Right renal pelvis (tissue), 4 donors: Measurements from ENCODE around the gene SMR3B. TPM values are rescaled to one million over a fixed set of nuclear protein-coding genes. Genes with fewer than 3 reads are reported as not detected.

Source experiments
- DNase-seq, 4 donors: peaks; one replicate each; pipeline ENCODE4 v3.0.0-alpha.2; 2013; ENCODE audit warnings: low read depth in 4 of 4, low spot score in 3 of 4, missing footprints in 1 of 4
- polyA plus RNA-seq, 4 donors: library from polyadenylated mRNA; unstranded; fragments of 120-200 nt; gene quantifications; one replicate each; pipeline ENCODE4 v1.2.1, GENCODE V29; 2013; ENCODE audit not compliant: insufficient read length in 4 of 4

Gene SMR3B
- not detected for polyA plus RNA-seq

- DNase-seq, result no peak
Observed at GRCh38 chr4:70382691-70383181, at the start of gene SMR3B. TSS of gene SMR3B (plus strand) at chr4:70383131. CDS start at chr4:70384511, 1,380 bp downstream.

GRCh38 chr4:70334681-70335080 lies 48.2 kb upstream of the SMR3B start, which contains the start of gene CABS1:
TSS of gene CABS1 (plus strand) at chr4:70334981. CDS start at chr4:70335040, 59 bp downstream.
- DNase-seq, result no peak

- DNase-seq, result no peak
Observed at GRCh38 chr4:70336043-70336442, 46.9 kb upstream of the SMR3B start.

GRCh38 chr4:70337886-70338420 lies 45.0 kb upstream of the SMR3B start:
- no peak for DNase-seq

GRCh38 chr4:70356185-70356584 lies 26.7 kb upstream of the SMR3B start:
- no peak for DNase-seq

DNA sequence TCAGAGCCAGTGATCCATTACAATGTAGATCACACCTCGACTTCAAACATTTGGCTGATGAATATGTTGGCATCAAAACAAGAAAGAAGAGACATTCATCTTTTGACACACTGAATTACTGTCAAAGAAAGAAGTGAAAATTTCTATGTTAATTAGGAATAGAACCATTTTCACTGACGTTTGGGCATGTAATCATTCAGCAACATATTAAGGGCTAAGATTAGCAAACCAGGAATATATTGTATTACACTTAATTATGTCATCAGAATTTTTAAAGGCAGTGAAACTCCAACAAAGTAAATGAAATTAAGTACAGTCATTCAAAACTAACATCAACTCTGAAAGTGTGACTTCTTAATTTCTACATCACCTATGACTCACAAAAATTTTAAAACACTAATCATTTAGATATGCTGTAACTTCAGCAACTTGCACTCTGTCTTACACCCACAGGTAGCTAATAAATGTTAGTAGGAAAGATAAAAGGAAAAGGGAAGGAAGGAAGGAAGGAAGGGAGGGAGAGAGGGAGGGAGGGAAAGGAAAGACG lies 23.7 kb upstream of the SMR3B start:
- no peak for DNase-seq

DNA sequence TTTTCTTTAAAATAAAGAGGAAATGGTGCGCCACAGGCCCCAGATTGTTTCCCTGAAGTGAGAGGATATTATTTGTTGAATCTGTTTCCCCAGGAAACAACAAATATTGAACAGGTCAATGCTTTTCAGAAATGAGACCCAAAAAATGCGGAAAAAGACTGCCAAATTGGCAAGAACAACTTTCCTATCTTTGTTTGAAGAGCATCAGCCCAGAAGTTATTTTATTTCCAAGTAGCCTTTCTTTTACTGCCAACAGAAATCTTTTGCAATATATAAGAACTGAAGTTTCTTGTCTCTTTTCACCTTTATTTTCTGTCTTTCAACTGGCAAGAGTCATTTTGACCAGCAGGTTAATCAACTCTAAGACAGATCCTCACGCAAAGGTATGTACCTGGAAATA lies 22.5 kb upstream of the SMR3B start, which contains the start of gene SMR3A:
Gene SMR3A, plus strand, starts transcription at position 301 of the 400 bp plus-strand sequence. CDS start 1,356 bp downstream, outside the sequence.
- DNase-seq, result no peak

DNA sequence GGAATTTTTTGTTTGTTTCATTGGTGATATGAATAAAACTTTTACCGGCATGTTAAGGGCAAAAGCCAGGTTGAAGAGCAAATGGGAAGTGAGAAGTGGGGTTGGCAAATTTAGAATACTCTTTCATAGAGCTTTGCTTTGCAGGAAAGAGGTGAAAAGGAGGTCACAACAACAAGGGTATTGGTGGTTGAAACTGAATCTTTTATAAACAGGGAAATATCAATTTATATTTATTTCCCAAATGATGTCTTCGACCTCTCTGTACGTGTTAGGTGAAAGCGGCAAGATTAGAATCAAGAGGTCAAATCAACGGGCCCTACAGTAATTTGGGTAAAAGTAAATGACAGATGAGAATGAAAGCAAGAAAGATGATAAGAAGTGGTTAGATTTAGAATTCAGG lies 18.9 kb upstream of the SMR3B start:
- DNase-seq, result no peak

DNA sequence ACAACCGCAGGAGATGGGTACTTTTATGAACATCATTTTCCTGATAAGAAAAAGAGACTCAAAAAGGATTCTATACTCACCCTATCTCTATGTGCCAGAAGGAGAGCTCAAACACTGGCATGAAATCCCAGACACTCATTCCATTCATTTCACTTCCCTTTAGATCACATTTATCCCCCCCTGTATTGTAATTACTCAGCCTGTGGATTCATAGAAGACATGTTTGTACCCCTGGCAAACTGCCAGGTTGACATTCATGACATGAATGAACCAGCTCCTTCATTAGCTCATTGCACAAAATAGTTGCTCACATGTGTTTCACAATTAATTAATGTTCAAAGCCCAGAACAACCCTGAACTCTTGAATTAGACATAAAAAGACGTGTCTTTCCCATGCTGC lies 17.5 kb upstream of the SMR3B start:
- DNase-seq, result no peak

GRCh38 chr4:70367813-70368212 lies 15.1 kb upstream of the SMR3B start:
- DNase-seq, result no peak

- DNase-seq, result no peak
Observed at GRCh38 chr4:70371987-70372386, 10.9 kb upstream of the SMR3B start.

- no peak for DNase-seq
Observed at GRCh38 chr4:70372760-70373159, 10.2 kb upstream of the SMR3B start.

GRCh38 chr4:70380578-70380977 lies 2.4 kb upstream of the SMR3B start:
- DNase-seq, result no peak

GRCh38 chr4:70392057-70392776 lies 9.3 kb downstream of the SMR3B start:
- DNase-seq, result no peak

DNA sequence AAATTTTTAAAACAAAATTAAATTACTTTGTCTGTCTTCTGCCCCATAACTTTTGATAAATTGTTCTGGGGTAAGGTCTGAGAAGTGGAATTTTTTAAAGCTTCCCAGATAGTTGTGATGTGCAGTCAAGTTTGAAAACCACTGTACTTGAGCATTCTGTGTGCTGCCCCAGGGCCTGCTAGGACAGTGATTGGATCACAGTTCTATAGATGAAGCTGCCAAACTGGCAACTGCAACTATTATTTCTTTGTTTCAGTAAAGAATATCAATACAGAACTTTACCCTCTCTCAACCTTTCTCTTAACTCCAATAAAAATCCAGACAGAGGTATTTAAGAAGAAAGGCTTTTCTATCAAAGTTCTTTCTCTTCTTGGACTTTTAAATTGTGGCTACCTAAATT lies 14.6 kb downstream of the SMR3B start, which contains the start of gene OPRPN:
Gene OPRPN, plus strand, starts transcription at position 361 of the 400 bp plus-strand sequence. CDS start 1,346 bp downstream, outside the sequence.
- no peak for DNase-seq

DNA sequence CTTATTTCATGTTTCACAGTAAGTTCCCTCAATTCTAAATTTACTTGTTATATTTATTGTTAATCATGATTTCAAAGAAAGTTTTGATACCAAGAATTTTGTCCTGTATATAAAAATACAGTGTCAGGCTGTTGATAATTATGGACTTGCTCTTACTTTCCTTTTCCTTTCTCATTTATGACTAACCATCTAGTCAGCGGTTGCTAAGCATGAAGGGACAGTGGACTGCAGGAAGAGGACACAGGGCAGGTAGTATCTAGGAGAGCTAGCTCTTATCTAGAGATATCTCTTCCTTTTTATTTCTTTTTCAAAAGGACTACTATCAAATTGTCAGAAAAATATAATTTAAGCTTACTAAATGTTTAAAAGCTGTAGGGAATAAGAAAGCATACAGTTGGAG lies 16.4 kb downstream of the SMR3B start:
- DNase-seq, result no peak

DNA sequence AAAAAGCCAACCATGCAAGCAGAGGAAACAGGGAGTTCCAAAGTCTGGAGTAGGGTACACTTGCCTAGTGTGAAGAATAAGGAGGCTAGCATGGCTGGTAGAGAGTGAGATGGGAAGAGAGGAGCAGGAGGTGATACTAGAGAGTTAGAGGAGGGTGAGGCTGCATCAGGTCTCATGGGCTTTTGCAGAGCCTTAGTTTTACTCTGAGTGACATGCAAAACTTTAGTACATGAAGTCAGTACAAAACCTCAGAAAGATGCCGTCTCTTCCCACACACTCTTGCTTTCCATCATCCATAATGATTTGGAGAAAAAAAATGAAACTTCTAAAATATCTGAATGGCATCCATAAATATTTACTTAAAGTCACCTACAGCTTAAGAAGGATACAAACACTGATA lies 19.8 kb downstream of the SMR3B start:
- no peak for DNase-seq

DNA sequence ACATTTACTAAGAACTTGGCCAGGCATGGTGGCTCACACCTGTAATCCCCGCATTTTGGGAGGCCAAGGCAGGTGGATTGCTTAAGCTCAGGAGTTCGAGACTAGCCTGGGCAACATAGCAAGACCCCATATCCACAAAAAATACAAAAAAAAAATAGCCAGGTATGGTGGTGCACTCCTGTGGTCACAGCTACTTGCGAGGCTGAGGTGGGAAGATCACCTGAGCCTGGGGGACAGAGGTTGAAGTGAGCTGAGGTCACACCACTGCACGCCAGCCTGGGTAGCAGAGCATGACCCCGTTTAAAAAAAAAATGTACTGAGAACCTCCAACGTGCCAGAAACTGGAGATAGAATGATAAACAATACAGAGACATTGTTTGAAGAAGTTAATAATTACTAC lies 22.8 kb downstream of the SMR3B start:
- no peak for DNase-seq

- no peak for DNase-seq
Observed at GRCh38 chr4:70425306-70425705, 42.4 kb downstream of the SMR3B start.

- DNase-seq, result no peak
Observed at GRCh38 chr4:70426789-70427188, 43.9 kb downstream of the SMR3B start.

DNA sequence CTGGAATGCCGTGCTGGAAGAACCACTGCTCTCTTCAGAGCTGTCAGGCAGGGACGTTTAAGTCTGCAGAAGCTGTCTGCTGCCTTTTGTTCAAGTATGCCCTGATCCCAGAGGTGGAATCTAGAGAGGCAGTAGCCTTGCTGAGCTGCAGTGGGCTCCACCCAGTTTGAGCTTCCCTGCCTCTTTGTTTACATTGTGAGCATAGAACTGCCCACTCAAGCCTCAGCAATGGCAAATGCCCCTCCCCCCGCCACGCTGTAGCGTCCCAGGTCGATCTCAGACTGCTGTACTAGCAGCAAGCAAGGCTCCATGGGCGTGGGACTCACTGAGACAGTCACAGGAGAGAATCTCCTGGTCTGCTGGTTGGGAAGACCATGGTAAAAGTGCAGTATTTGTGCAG lies 54.3 kb downstream of the SMR3B start:
- DNase-seq, result no peak
